ENCODE measurements around the gene MIF4GD. TPM values are rescaled to one million over a fixed set of nuclear protein-coding genes. Genes with fewer than 3 reads are reported as not detected.
"Not testable (repeated sequence)": the region's sequence is repeated elsewhere in the genome, so short reads cannot be mapped to it uniquely, and the experiment has no call there.

The MIF4GD gene
- total and polyA plus RNA-seq, 10 of the 15 experiments (the other 5 are each of a cell fraction or from before 2014, with no cell fraction given) = 22.8 to 96.2 (median 60.1) TPM

DNA sequence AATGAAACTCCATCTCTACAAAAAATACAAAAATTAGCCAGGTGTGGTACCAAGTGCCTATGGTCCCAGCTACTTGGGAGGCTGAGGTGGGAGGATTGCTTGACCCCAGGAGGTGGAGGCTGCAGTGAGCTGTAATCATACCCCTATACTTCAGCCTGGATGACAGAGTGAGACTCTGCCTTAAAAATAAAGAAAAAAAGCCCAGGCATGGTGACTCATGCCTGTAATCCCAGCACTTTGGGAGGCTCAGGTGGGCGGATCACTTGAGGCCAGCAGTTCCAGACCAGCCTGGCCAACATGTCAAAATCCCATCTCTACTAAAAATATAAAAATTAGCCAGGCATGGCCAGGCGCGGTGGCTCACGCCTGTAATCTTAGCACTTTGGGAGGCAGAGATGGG lies 9.2 kb upstream of the MIF4GD start:
- H3K27me3 ChIP-seq (replicated peaks in 1 of 2; ENCODE audit: control insufficient read depth in 2 of 2, insufficient read depth in 2 of 2, low read length in 1 of 2); BruUV-seq (replicated peaks); intact Hi-C loops (cut with micrococcal nuclease; ENCODE audit: unreplicated experiment); H2AFZ ChIP-seq (ENCODE audit: control insufficient read depth, low read depth, low read length); RAD21 ChIA-PET (ENCODE audit: unreplicated experiment); H4K20me1 ChIP-seq (ENCODE audit: control insufficient read depth, insufficient read depth); H3K4me2 ChIP-seq (ENCODE audit: control insufficient read depth, insufficient read depth); H3K4me1 ChIP-seq (ENCODE audit: control insufficient read depth, insufficient read depth, low read length); H3K4me3 ChIP-seq; H3K27ac ChIP-seq (ENCODE audit: control insufficient read depth, insufficient read depth); DNase-seq (ENCODE audit: low read depth, low spot score); in situ Hi-C loops (cut with MboI); ATAC-seq; H3K9me3 ChIP-seq (replicated peaks; ENCODE audit: control insufficient read depth, insufficient read depth, low read length); FAIRE-seq; H3K9ac ChIP-seq (ENCODE audit: control insufficient read depth, insufficient read depth, low read length); H3K79me2 ChIP-seq (ENCODE audit: control insufficient read depth, insufficient read depth, low read length): not testable (repeated sequence)
- CTCF ChIA-PET = interaction anchor here (0.8 kb wide), 1 partner anchor 321 kb away, joined by 4 read pairs; no protein-coding TSS in a partner anchor
- H3K36me3 ChIP-seq (ENCODE audit: control insufficient read depth in 2 of 2, insufficient read depth in 2 of 2, low read length in 1 of 2) = peaks cover 8 to 15% of the 10 kb centered on the region in 2 experiments; a peak in 3 of 4 replicates
- SMC1A ChIA-PET (ENCODE audit: uncharacterized antibody, unreplicated experiment) = interaction anchor here (1.3 kb wide), 1 partner anchor 9 kb away, joined by 3 read pairs; the partner anchor contains the start of gene SLC25A19
- POLR2A ChIA-PET = interaction anchor here (0.6 to 3.0 kb wide), 4 partner anchors 8 to 173 kb away, joined by 3 to 10 read pairs (median 6); partner anchors contain the start of genes MIF4GD and SLC25A19
- WGBS (ENCODE audit: insufficient coverage, insufficient replicate concordance, low lambda C conversion rate, missing lambda C conversion rate) = 99% methylated on average over 4 of the region's 4 CpGs

GRCh38 chr17:75277664-75278071 lies 6.6 kb upstream of the MIF4GD start:
- Histone ChIP-seq H2AFZ (ENCODE audit: control insufficient read depth, low read depth, low read length) (no peak overlapping the region), H3K4me2 (ENCODE audit: control insufficient read depth, insufficient read depth) (no peak overlapping the region), H3K79me2 (ENCODE audit: control insufficient read depth, insufficient read depth, low read length) (peaks cover 3% of the 10 kb centered on the region), H3K36me3 (ENCODE audit: control insufficient read depth in 2 of 2, insufficient read depth in 2 of 2, low read length in 1 of 2) (peaks cover 15 to 18% of the 10 kb centered on the region in 2 experiments; a peak in 3 of 4 replicates), H4K20me1 (ENCODE audit: control insufficient read depth, insufficient read depth) (no peaks in the 10 kb centered on the region), H3K9ac (ENCODE audit: control insufficient read depth, insufficient read depth, low read length) (no peak overlapping the region), H3K27me3 (replicated peaks in 1 of 2; ENCODE audit: control insufficient read depth in 2 of 2, insufficient read depth in 2 of 2, low read length in 1 of 2) (no peaks in the 10 kb centered on the region), H3K4me1 (ENCODE audit: control insufficient read depth, insufficient read depth, low read length) (peaks cover 7% of the 10 kb centered on the region), H3K9me3 (replicated peaks; ENCODE audit: control insufficient read depth, insufficient read depth, low read length) (no peaks in the 10 kb centered on the region), H3K4me3 (no peak overlapping the region), H3K27ac (ENCODE audit: control insufficient read depth, insufficient read depth) (no peak overlapping the region)
- DNase-seq (ENCODE audit: low read depth, low spot score) (no peak), FAIRE-seq (no peak), ATAC-seq (no peak)
- in situ Hi-C loops (cut with MboI) (no loop called here), intact Hi-C loops (cut with micrococcal nuclease; ENCODE audit: unreplicated experiment) (no loop called here)
- POLR2A ChIA-PET = interaction anchor here (1.1 kb wide), 1 partner anchor 9 kb away, joined by 3 read pairs; no protein-coding TSS in a partner anchor
- CTCF ChIA-PET = interaction anchor here (1.6 kb wide), 1 partner anchor 324 kb away, joined by 3 read pairs; no protein-coding TSS in a partner anchor
- 92% methylated on average over 6 of the region's 6 CpGs for WGBS (ENCODE audit: insufficient coverage, insufficient replicate concordance, low lambda C conversion rate, missing lambda C conversion rate)
- RAD21 ChIA-PET (ENCODE audit: unreplicated experiment) = interaction anchor here (1.1 kb wide), 1 partner anchor 12 kb away, joined by 3 read pairs; the partner anchor contains the start of gene SLC25A19
- no peak for TF ChIP-seq SMC3 (IDR thresholded peaks at IDR 0.05; ENCODE audit: borderline replicate concordance, low read length)
- TF ChIP-seq KAT2A (conservative IDR thresholded peaks at IDR 0.05; ENCODE audit: control insufficient read depth, low read depth, low read length) = no peak
- TF ChIP-seq CUX1 (IDR thresholded peaks at IDR 0.05; ENCODE audit: insufficient replicate concordance, low read depth, low read length) = no peak
- TF ChIP-seq RUNX3 (IDR thresholded peaks at IDR 0.05; ENCODE audit: low read length) = no peak
- no peak for TF ChIP-seq BMI1 (IDR thresholded peaks at IDR 0.05; ENCODE audit: borderline replicate concordance)
- no peak for TF ChIP-seq MTA3 (IDR thresholded peaks at IDR 0.05; ENCODE audit: borderline replicate concordance, low read length)
- TF ChIP-seq YBX1 (IDR thresholded peaks at IDR 0.05) = no peak
- TF ChIP-seq MEF2B (IDR thresholded peaks at IDR 0.05; ENCODE audit: partially characterized antibody, poor library complexity, severe bottlenecking) = no peak
- no peak for TF ChIP-seq POU2F2 (IDR thresholded peaks at IDR 0.05; ENCODE audit: borderline replicate concordance, low read depth, low read length)
- TF ChIP-seq FOS (IDR thresholded peaks at IDR 0.05; ENCODE audit: borderline replicate concordance, extremely low read depth, insufficient read length) = no peak
- SMC1A ChIA-PET (ENCODE audit: uncharacterized antibody, unreplicated experiment) = interaction anchor here (0.8 kb wide), 1 partner anchor 75 kb away, joined by 3 read pairs; no protein-coding TSS in a partner anchor
- no TSS peak for BruUV-seq (replicated peaks)
